H1 (cell line): ENCODE data around the gene LSM14B. TPM values are rescaled to one million over a fixed set of nuclear protein-coding genes. Genes with fewer than 3 reads are reported as not detected.

Experiments used
- CTCF ChIA-PET: fragments of 300-600 bp; sonication (Branson Sonifier 250); formaldehyde crosslinking; loops from one replicate; lab custom pipeline; 2021; ENCODE audit not compliant: partially characterized antibody; lab: Charles Lee
- POLR2A ChIA-PET: fragments of 300-600 bp; sonication (Branson Sonifier 250); formaldehyde crosslinking; loops from one replicate; lab custom pipeline; 2021; ENCODE audit warnings: inconsistent platforms; ENCODE audit not compliant: partially characterized antibody; lab: Charles Lee
- DNase-seq, 2 experiments: peaks; one replicate each; pipeline versions ENCODE4 v3.0.0 to v3.0.0-alpha.2; 2010 to 2022; ENCODE audit warnings: low spot score in 2 of 2, low read depth in 1 of 2, mixed read lengths in 1 of 2
- FAIRE-seq: peaks from 2 replicates; lab custom pipeline; 2011; peaks lifted over from hg19 to GRCh38; lab: Jason Lieb, UNC
- H2AFZ ChIP-seq: 2 replicates; pipeline ENCODE4 v1.8.1; 2012; ENCODE audit warnings: low read length, inconsistent platforms
- H2AK5ac ChIP-seq: 2 replicates; pipeline ENCODE4 v1.6.1; 2013; ENCODE audit warnings: low read depth, low read length
- H2BK120ac ChIP-seq: replicated peaks from 2 replicates; pipeline ENCODE3; 2013; ENCODE audit warnings: low read depth, low read length, inconsistent platforms
- H2BK12ac ChIP-seq: 2 replicates; pipeline ENCODE4 v1.6.1; 2013; ENCODE audit warnings: low read depth, low read length
- H2BK15ac ChIP-seq: 2 replicates; pipeline ENCODE4 v1.6.1; 2013; ENCODE audit warnings: low read length
- H2BK20ac ChIP-seq: 2 replicates; pipeline ENCODE4 v1.6.1; 2013; ENCODE audit warnings: low read length
- H2BK5ac ChIP-seq: 2 replicates; pipeline ENCODE4 v1.6.1; 2013; ENCODE audit warnings: low read depth, low read length
- H3K14ac ChIP-seq: 2 replicates; pipeline ENCODE4 v1.6.1; 2013; ENCODE audit warnings: inconsistent platforms; ENCODE audit not compliant: insufficient read length
- H3K18ac ChIP-seq: 2 replicates; pipeline ENCODE4 v1.6.1; 2013; ENCODE audit warnings: low read length; ENCODE audit errors: extremely low read depth
- H3K23ac ChIP-seq: 2 replicates; pipeline ENCODE4 v1.6.1; 2013; ENCODE audit warnings: inconsistent platforms; ENCODE audit not compliant: insufficient read length
- H3K23me2 ChIP-seq: 2 replicates; pipeline ENCODE4 v1.6.1; 2013; ENCODE audit warnings: low read depth, low read length
- H3K27ac ChIP-seq: 2 replicates; pipeline ENCODE4 v1.6.1; 2011; ENCODE audit warnings: low read depth, low read length, inconsistent platforms
- H3K27me3 ChIP-seq, 4 experiments: replicated peaks in 1 of 4; 1 replicate in 1 of 4; 2 replicates in 3 of 4; pipeline versions ENCODE4 v1.6.1 to v1.8.1; 2011 to 2013; ENCODE audit warnings: low read length in 3 of 4, mild to moderate bottlenecking in 3 of 4, inconsistent platforms in 2 of 4, mixed read lengths in 2 of 4, moderate library complexity in 1 of 4; ENCODE audit not compliant: control insufficient read depth in 3 of 4, insufficient read depth in 3 of 4; ENCODE audit errors: extremely low read depth in 1 of 4
- H3K36me3 ChIP-seq, 4 experiments: 2 replicates each; pipeline versions ENCODE4 v1.6.1 to v1.8.1; 2011 to 2013; ENCODE audit warnings: mild to moderate bottlenecking in 4 of 4, low read length in 3 of 4, moderate library complexity in 2 of 4, control low read depth in 1 of 4, inconsistent platforms in 1 of 4; ENCODE audit not compliant: insufficient read depth in 4 of 4, control insufficient read depth in 2 of 4
- H3K4ac ChIP-seq: replicated peaks from 2 replicates; pipeline ENCODE3; 2013; ENCODE audit warnings: low read length, low read depth, mixed read lengths, inconsistent platforms; ENCODE audit not compliant: insufficient read length
- H3K4me1 ChIP-seq, 4 experiments: replicated peaks in 1 of 4; 1 replicate in 1 of 4; 2 replicates in 3 of 4; pipeline versions ENCODE4 v1.6.1 to v1.8.1; 2011 to 2013; ENCODE audit warnings: low read length in 3 of 4, inconsistent platforms in 2 of 4, mixed read lengths in 1 of 4; ENCODE audit not compliant: insufficient read depth in 4 of 4, control insufficient read depth in 3 of 4
- H3K4me2 ChIP-seq, 2 experiments: 2 replicates each; pipeline versions ENCODE4 v1.6.1 to v1.8.1; 2011 to 2013; ENCODE audit warnings: low read depth in 2 of 2, low read length in 2 of 2, control low read depth in 1 of 2, inconsistent platforms in 1 of 2, mild to moderate bottlenecking in 1 of 2; ENCODE audit not compliant: insufficient read depth in 1 of 2
- H3K4me3 ChIP-seq, 4 experiments: fragments of 200-600, 300-600 bp in 1 of 4; sonication (generic), shearing (Covaris generic), sonication (Bioruptor Twin) in 1 of 4; 2 replicates each; pipeline versions ENCODE4 v1.5.1 to v1.8.1; 2011 to 2016; ENCODE audit warnings: low read length in 4 of 4, low read depth in 3 of 4, control low read depth in 2 of 4, inconsistent platforms in 2 of 4, mild to moderate bottlenecking in 2 of 4, mixed read lengths in 1 of 4, moderate library complexity in 1 of 4; ENCODE audit not compliant: insufficient read depth in 2 of 4; ENCODE audit errors: extremely low read depth in 1 of 4
- H3K56ac ChIP-seq: replicated peaks from 2 replicates; pipeline ENCODE3; 2013; ENCODE audit warnings: low read depth, mild to moderate bottlenecking, mixed read lengths, low read length, inconsistent platforms; ENCODE audit not compliant: insufficient read length
- H3K79me1 ChIP-seq: 2 replicates; pipeline ENCODE4 v1.6.1; 2013; ENCODE audit warnings: low read depth, low read length, control low read depth
- H3K79me2 ChIP-seq, 2 experiments: 2 replicates each; pipeline versions ENCODE4 v1.6.1 to v1.8.1; 2012 to 2013; ENCODE audit warnings: low read length in 2 of 2, mild to moderate bottlenecking in 2 of 2, inconsistent platforms in 1 of 2; ENCODE audit not compliant: insufficient read depth in 2 of 2, control insufficient read depth in 1 of 2
- H3K9ac ChIP-seq, 4 experiments: replicated peaks in 1 of 4; 1 replicate in 1 of 4; 2 replicates in 3 of 4; pipeline versions ENCODE4 v1.6.1 to v1.8.1; 2011 to 2013; ENCODE audit warnings: low read depth in 3 of 4, low read length in 3 of 4, control low read depth in 2 of 4, mild to moderate bottlenecking in 2 of 4, moderate library complexity in 2 of 4, inconsistent platforms in 1 of 4; ENCODE audit errors: extremely low read depth in 1 of 4
- H3K9me3 ChIP-seq, 2 experiments: 2 replicates each; pipeline versions ENCODE4 v1.6.1 to v1.8.1; 2012 to 2013; ENCODE audit warnings: mild to moderate bottlenecking in 2 of 2, moderate library complexity in 2 of 2, control low read depth in 1 of 2, inconsistent platforms in 1 of 2, low read depth in 1 of 2, low read length in 1 of 2, mixed read lengths in 1 of 2; ENCODE audit not compliant: insufficient read depth in 2 of 2
- H4K20me1 ChIP-seq, 2 experiments: replicated peaks in 1 of 2; 2 replicates each; pipeline versions ENCODE3 to v1.8.1; 2011 to 2013; ENCODE audit warnings: inconsistent platforms in 2 of 2, low read length in 2 of 2, mild to moderate bottlenecking in 1 of 2; ENCODE audit not compliant: insufficient read depth in 2 of 2, control insufficient read depth in 1 of 2
- H4K5ac ChIP-seq: 2 replicates; pipeline ENCODE4 v1.6.1; 2013; ENCODE audit warnings: low read length, low read depth, mixed read lengths, inconsistent platforms; ENCODE audit not compliant: insufficient read length
- H4K8ac ChIP-seq: 2 replicates; pipeline ENCODE4 v1.8.0; 2013; ENCODE audit warnings: mild to moderate bottlenecking, moderate library complexity, low read length, inconsistent platforms; ENCODE audit not compliant: insufficient read depth; ENCODE audit errors: extremely low read depth
- H4K91ac ChIP-seq: replicated peaks from 2 replicates; pipeline ENCODE3; 2013; ENCODE audit warnings: low read length, mixed read lengths, inconsistent platforms; ENCODE audit not compliant: insufficient read length
- CBX5 ChIP-seq: fragments of 300-800, 300-1000 bp; sonication (generic); IDR thresholded peaks from 2 replicates; pipeline ENCODE4 v1.7.1; 2016; ENCODE audit warnings: antibody characterized with exemption, low read length, low read depth
- CEBPB ChIP-seq: IDR thresholded peaks from 2 replicates; pipeline ENCODE4 v1.6.1; 2012; ENCODE audit warnings: low read depth, low read length
- CHD1 ChIP-seq: IDR thresholded peaks from 2 replicates; pipeline ENCODE4 v1.6.1; 2012; ENCODE audit warnings: low read depth, low read length, improper control_type of control experiment
- EP300 ChIP-seq, 2 experiments: IDR thresholded peaks; 1 replicate in 1 of 2; 2 replicates in 1 of 2; pipeline ENCODE4 v1.6.1; 2011 to 2012; ENCODE audit warnings: low read depth in 2 of 2, low read length in 2 of 2, mild to moderate bottlenecking in 2 of 2, borderline replicate concordance in 1 of 2, inconsistent platforms in 1 of 2, moderate library complexity in 1 of 2
- JUN ChIP-seq: IDR thresholded peaks from 2 replicates; pipeline ENCODE4 v1.6.1; 2011; ENCODE audit warnings: low read depth, mild to moderate bottlenecking, improper control_type of control experiment, low read length
- JUND ChIP-seq: IDR thresholded peaks from 2 replicates; pipeline ENCODE4 v1.6.1; 2011; ENCODE audit warnings: mild to moderate bottlenecking, improper control_type of control experiment, low read length
- NANOG ChIP-seq: IDR thresholded peaks from 2 replicates; pipeline ENCODE4 v1.6.1; 2011; ENCODE audit warnings: low read length, low read depth, mild to moderate bottlenecking, inconsistent platforms; ENCODE audit not compliant: insufficient read depth, poor library complexity, severe bottlenecking
- PHF8 ChIP-seq: fragments of 200-600 bp; sonication (generic); conservative IDR thresholded peaks from 2 replicates; pipeline ENCODE4 v1.7.1; 2012; ENCODE audit warnings: low read depth, mild to moderate bottlenecking, inconsistent platforms, low read length, moderate library complexity
- SIN3A ChIP-seq, 2 experiments: IDR thresholded peaks in 1 of 2; conservative IDR thresholded peaks in 1 of 2; 2 replicates each; pipeline ENCODE4 v1.6.1; 2011 to 2012; ENCODE audit warnings: low read length in 2 of 2, improper control_type of control experiment in 1 of 2, low read depth in 1 of 2, mild to moderate bottlenecking in 1 of 2
- SIX5 ChIP-seq: IDR thresholded peaks from 2 replicates; pipeline ENCODE4 v1.6.1; 2011; ENCODE audit warnings: mild to moderate bottlenecking, low read depth, low read length
- TBP ChIP-seq: IDR thresholded peaks from 2 replicates; pipeline ENCODE4 v1.6.1; 2011; ENCODE audit warnings: low read depth, low read length, improper control_type of control experiment
- ZNF274 ChIP-seq: IDR thresholded peaks from 2 replicates; pipeline ENCODE4 v1.7.0; 2012; ENCODE audit warnings: low read length, borderline replicate concordance; ENCODE audit errors: extremely low read depth
- WGBS, 2 experiments: shearing (Covaris generic) in 1 of 2; methylation state at CpG; one replicate each; pipeline versions ENCODE4 v1.1.6 to v1.1.7; 2013 to 2015; ENCODE audit warnings: low lambda C conversion rate in 2 of 2, mixed read lengths in 2 of 2, inconsistent platforms in 1 of 2, low coverage in 1 of 2, missing lambda C conversion rate in 1 of 2; ENCODE audit not compliant: insufficient replicate concordance in 2 of 2, insufficient coverage in 1 of 2, insufficient read length in 1 of 2; ENCODE audit errors: extremely low coverage in 1 of 2, missing lambda C conversion rate in 1 of 2; 5-methylcytosine and 5-hydroxymethylcytosine counted together
- polyA plus RNA-seq, 7 experiments: library from polyadenylated mRNA; depleted of rRNA in 3 of 7; stranded (reverse) in 5 of 7; unstranded in 2 of 7; fragments of >200 nt in 5 of 7; fragments of 200-250 nt in 2 of 7; gene quantifications; 1 replicate in 5 of 7; 2 replicates in 1 of 7; 4 replicates in 1 of 7; pipeline versions ENCODE4 v1.2.1 to v1.2.3, GENCODE V29; 2011 to 2013; ENCODE audit warnings: missing spikeins in 2 of 7, mixed read lengths in 2 of 7
- total RNA-seq: library from RNA; stranded (reverse); fragmentation: NEBNext Ultra II Directional; extraction: Animal tissue kit (Norgen Biotek cat#: 25700); gene quantifications from 2 replicates; pipeline ENCODE4 v1.2.1, GENCODE V29; 2021

Gene LSM14B
- total and polyA plus RNA-seq, 2 of the 8 experiments (the other 6 are each of a cell fraction or from before 2014, with no cell fraction given): 58.3 to 65.6 TPM

DNA sequence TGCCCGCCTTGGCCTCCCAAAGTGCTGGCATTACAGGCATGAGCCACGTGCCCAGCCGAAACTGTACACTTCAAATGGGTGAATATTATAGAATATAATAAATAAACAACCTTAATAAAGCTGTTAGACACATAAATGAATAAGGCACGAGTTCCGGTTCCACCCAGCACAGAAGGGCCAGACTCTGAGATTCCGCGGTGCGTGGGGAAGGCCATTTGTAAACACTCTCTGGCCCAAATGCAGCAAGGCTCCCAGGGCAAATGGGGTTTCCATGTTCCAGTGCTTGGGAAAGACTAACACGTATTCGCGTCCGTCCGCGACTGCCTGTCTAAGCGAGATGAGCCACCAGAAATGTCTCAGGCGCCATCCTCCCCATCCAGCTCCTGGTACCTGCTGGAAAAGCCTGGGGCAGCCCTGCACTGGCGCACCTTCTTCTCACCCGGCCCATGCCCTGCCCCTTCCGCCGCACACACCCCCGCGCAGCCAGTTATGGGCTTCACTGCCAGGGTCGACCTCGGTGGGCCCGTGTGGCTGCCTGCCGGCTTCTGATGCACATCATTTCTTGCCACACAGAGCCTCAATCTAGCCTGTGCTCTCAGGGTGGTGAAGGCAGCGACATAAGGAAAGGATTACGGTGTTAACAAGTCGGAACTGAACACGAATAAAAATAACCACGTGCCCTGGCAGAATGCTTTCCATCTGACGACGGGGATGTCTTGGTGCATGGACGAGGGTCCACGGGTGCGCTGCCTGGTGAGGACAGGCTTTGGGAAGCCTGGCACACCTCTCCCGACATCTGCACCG, 5.5 kb upstream of the LSM14B start:
- Histone ChIP-seq H2BK5ac (no peak overlapping the region), H3K23me2 (peaks cover 2% of the 10 kb centered on the region; the same call in 1 of the 2 replicates), H3K9me3 (peaks cover 0 to 10% of the 10 kb centered on the region in 2 experiments; a peak in 1 of 4 replicates), H4K8ac (no peak overlapping the region), H3K4me2 (no peak overlapping the region), H3K79me2 (no peaks in the 10 kb centered on the region), H3K18ac (no peak overlapping the region), H2BK120ac (no peak overlapping the region), H3K79me1 (no peaks in the 10 kb centered on the region), H3K4me1 (peaks cover 0 to 13% (median 5%) of the 10 kb centered on the region in 4 experiments; a peak in 5 of 7 replicates), H4K20me1 (no peaks in the 10 kb centered on the region), H3K4ac (no peak overlapping the region), H3K36me3 (no peaks in the 10 kb centered on the region), H2AK5ac (no peak overlapping the region), H4K5ac (no peak overlapping the region), H3K27me3 (no peaks in the 10 kb centered on the region; a peak in 1 of 7 replicates), H2BK12ac (no peak overlapping the region), H3K56ac (no peak overlapping the region), H3K27ac (no peak overlapping the region), H3K9ac (no peak overlapping the region), H2BK15ac (no peak overlapping the region), H3K14ac (no peak overlapping the region), H2BK20ac (no peak overlapping the region), H3K4me3 (no peak overlapping the region), H2AFZ (no peak overlapping the region), H3K23ac (no peak overlapping the region), H4K91ac (no peak overlapping the region)
- FAIRE-seq (no peak), DNase-seq (no peak)
- ChIA-PET POLR2A (interaction anchor here (0.5 to 12.2 kb wide), 3 partner anchors 50 to 1420 kb away, joined by 3 to 125 read pairs (median 6); partner anchors contain the start of gene TAF4), CTCF (interaction anchor here (0.7 to 3.9 kb wide), 2 partner anchors 106 to 601 kb away, joined by 4 to 16 read pairs; no protein-coding TSS in a partner anchor)
- WGBS, 2 experiments: 92% methylated on average over 38 of the region's 38 CpGs; no CpG with 5 or more reads in 1 of the 2 experiments
- TF ChIP-seq TBP: no peak
- TF ChIP-seq SIN3A (conservative IDR thresholded peaks at IDR 0.05 in 1 of 2, IDR thresholded peaks at IDR 0.05 in 1 of 2; ENCODE audit: low read depth in 1 of 2, low read length in 2 of 2): no peak
- no peak for TF ChIP-seq ZNF274
- no peak for TF ChIP-seq CBX5
- no peak for TF ChIP-seq JUN
- no peak for TF ChIP-seq CEBPB
- no peak for TF ChIP-seq EP300 (IDR thresholded peaks at IDR 0.05; ENCODE audit: borderline replicate concordance in 1 of 2, low read depth in 2 of 2, low read length in 2 of 2)
- TF ChIP-seq JUND: no peak
- no peak for TF ChIP-seq SIX5
- TF ChIP-seq NANOG: no peak
- no peak for TF ChIP-seq PHF8
- TF ChIP-seq CHD1: no peak
